ENCODE measurements around the gene KRT20. TPM values are rescaled to one million over a fixed set of nuclear protein-coding genes. Genes with fewer than 3 reads are reported as not detected.

KRT20 gene
- total and polyA plus RNA-seq, 2 of the 4 experiments (the other 2 are of a cell fraction): not detected

DNA sequence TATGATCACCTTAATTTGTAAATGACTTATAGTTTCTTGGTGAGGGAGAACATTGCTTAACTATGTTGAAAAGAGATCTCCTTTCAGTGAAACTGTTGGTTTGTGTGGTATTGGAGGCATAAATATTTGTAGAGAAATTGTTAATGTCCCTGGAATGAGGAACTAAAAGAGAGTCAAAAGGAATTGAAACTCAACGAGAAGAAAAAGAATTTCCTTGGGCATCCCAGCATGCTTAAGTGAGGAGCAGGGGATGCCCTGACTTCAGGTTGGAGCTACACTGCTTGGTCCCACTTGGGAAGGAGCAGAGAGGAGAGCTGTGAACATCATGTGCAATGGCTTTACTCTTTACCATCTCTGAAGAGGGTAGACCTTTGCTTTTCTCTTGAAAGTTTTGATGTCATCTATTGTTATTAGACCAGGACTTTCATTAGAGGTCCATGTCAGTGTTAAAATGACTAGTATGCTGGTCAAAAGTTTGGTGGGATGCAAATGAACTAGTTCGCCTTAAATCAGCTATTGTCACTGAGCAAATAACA, 30.7 kb upstream of the KRT20 start:
- H3K4ac ChIP-seq (ENCODE audit: low read depth, low read length): peak overlapping the region; percentile 98
- peaks cover 9% of the 10 kb centered on the region for H3K4me1 ChIP-seq (ENCODE audit: control insufficient read depth, insufficient read depth, low read length)
- H3K9me1 ChIP-seq (ENCODE audit: insufficient read depth, low read length): peaks cover 12% of the 10 kb centered on the region; the same call in 1 of the 2 replicates
- 0% methylated on average over 1 of the region's 2 CpGs; no CpG with 5 or more reads in 1 of the 2 experiments for WGBS, 2 experiments (ENCODE audit: extremely low coverage in 2 of 2, insufficient read length in 1 of 2)
- H2BK20ac ChIP-seq (ENCODE audit: low read depth, low read length): peak overlapping the region; percentile 100
- H3K18ac ChIP-seq (ENCODE audit: low read depth, low read length): peak overlapping the region; percentile 99
- H3K9ac ChIP-seq (ENCODE audit: low read depth, low read length): peak overlapping the region; percentile 7; the same call in 1 of the 2 replicates
- H4K20me1 ChIP-seq (ENCODE audit: insufficient read depth, low read length): no peaks in the 10 kb centered on the region
- peak overlapping the region; percentile 79 for H3K56ac ChIP-seq (ENCODE audit: extremely low read depth, insufficient read depth, low read length)
- H3K4me2 ChIP-seq (ENCODE audit: low read depth, low read length): peak overlapping the region; percentile 48
- H4K91ac ChIP-seq (ENCODE audit: insufficient read depth, low read depth, low read length): peak overlapping the region; percentile 99
- H3K79me1 ChIP-seq (ENCODE audit: low read depth in 1 of 2, low read length in 2 of 2): no peaks in the 10 kb centered on the region
- H2AK9ac ChIP-seq (replicated peaks; ENCODE audit: low read depth, low read length, poor library complexity): peak overlapping the region; percentile 86
- intact Hi-C loops (cut with micrococcal nuclease): loop anchor here (1.0 kb wide), 1 partner anchor 41 kb away; no protein-coding TSS in a partner anchor
- peak overlapping the region; percentile 76 for H2AFZ ChIP-seq (replicated peaks; ENCODE audit: low read length, poor library complexity)
- in situ Hi-C loops (cut with MboI; ENCODE audit: low sequenced_read_pairs): no loop called here
- peak overlapping the region; percentile 98 for H2BK120ac ChIP-seq (ENCODE audit: low read depth, low read length)
- peak overlapping the region; percentile 72 for H2AK5ac ChIP-seq (ENCODE audit: low read depth, low read length)
- peak; percentile 40; the same call in 1 of the 2 replicates for TF ChIP-seq CEBPB (IDR thresholded peaks at IDR 0.05; ENCODE audit: low read depth, low read length)
- TF ChIP-seq, protein P1, sequence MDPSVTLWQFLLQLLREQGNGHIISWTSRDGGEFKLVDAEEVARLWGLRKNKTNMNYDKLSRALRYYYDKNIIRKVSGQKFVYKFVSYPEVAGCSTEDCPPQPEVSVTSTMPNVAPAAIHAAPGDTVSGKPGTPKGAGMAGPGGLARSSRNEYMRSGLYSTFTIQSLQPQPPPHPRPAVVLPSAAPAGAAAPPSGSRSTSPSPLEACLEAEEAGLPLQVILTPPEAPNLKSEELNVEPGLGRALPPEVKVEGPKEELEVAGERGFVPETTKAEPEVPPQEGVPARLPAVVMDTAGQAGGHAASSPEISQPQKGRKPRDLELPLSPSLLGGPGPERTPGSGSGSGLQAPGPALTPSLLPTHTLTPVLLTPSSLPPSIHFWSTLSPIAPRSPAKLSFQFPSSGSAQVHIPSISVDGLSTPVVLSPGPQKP (IDR thresholded peaks at IDR 0.05; ENCODE audit: borderline replicate concordance, low read depth, low read length): no peak
- no peak overlapping the region for H3K4me3 ChIP-seq (ENCODE audit: insufficient read depth, low read depth, low read length)
- dilution Hi-C loops (cut with HindIII; ENCODE audit: low sequenced_read_pairs, unreplicated experiment): no loop called here
- peak; percentile 79 for ATAC-seq (ENCODE audit: low read depth)
- H3K14ac ChIP-seq (replicated peaks; ENCODE audit: low read depth, low read length): peak overlapping the region; percentile 95
- H4K8ac ChIP-seq (ENCODE audit: low read depth in 2 of 2, low read length in 2 of 2): peak overlapping the region; percentile 69 to 99
- DNase-seq: peak; percentile 77
- H2BK15ac ChIP-seq (ENCODE audit: low read depth, low read length): peak overlapping the region; percentile 84
- H3K27ac ChIP-seq (ENCODE audit: insufficient read depth, low read length): peak overlapping the region; percentile 85
- H3K23ac ChIP-seq (ENCODE audit: low read depth, low read length): peak overlapping the region; percentile 97
- peak overlapping the region; percentile 100 for H2BK5ac ChIP-seq (ENCODE audit: low read depth, low read length, poor library complexity, severe bottlenecking)
- no peaks in the 10 kb centered on the region for H3K9me3 ChIP-seq (ENCODE audit: control insufficient read depth, insufficient read depth, low read length)
- BruUV-seq (replicated peaks): no TSS peak
- H3K36me3 ChIP-seq (ENCODE audit: control insufficient read depth, insufficient read depth, low read length): no peaks in the 10 kb centered on the region
- ChIA-PET POLR2A (ENCODE audit: unreplicated experiment) (interaction anchor here (0.6 kb wide), 1 partner anchor 270 kb away, joined by 3 read pairs; no protein-coding TSS in a partner anchor), CTCF (interaction anchor here (0.6 to 1.5 kb wide), 2 partner anchors 30 to 747 kb away, joined by 3 to 6 read pairs; no protein-coding TSS in a partner anchor)
- H4K5ac ChIP-seq (ENCODE audit: low read depth, low read length): peak overlapping the region; percentile 98
- H3K27me3 ChIP-seq (ENCODE audit: control insufficient read depth, insufficient read depth, low read length): no peaks in the 10 kb centered on the region
